GM12878 (cell line): ENCODE results near the gene FOXJ1. TPM values are rescaled to one million over a fixed set of nuclear protein-coding genes. Genes with fewer than 3 reads are reported as not detected.

Source experiments
- ATAC-seq: fragments of 200-7000 bp; cut with Tn5 transposase; 3 replicates; pipeline ENCODE4 v1.9.1; 2020; ENCODE audit warnings: mild to moderate bottlenecking, moderate library complexity
- BruUV-seq: library from RNA; stranded (reverse); fragments of 400-500 nt; replicated peaks from 2 replicates; lab custom pipeline; 2021; lab: Mats Ljungman, UMichigan
- CTCF ChIA-PET: fragments of 300-600 bp; sonication (Branson Sonifier 250); formaldehyde crosslinking; extraction: SDS; loops from one replicate; lab custom pipeline; 2021; ENCODE audit warnings: inconsistent platforms; lab: Yijun Ruan, JAX
- POLR2A ChIA-PET: fragments of 350-600 bp; formaldehyde crosslinking; extraction: SDS; loops from one replicate; lab custom pipeline; 2021; ENCODE audit warnings: inconsistent platforms; lab: Charles Lee
- RAD21 ChIA-PET: fragments of 300-600 bp; sonication (Branson Sonifier 250); formaldehyde crosslinking; loops from one replicate; lab custom pipeline; 2023; ENCODE audit warnings: antibody characterized with exemption; ENCODE audit not compliant: unreplicated experiment; lab: Charles Lee
- SMC1A ChIA-PET: fragments of 300-600 bp; sonication (Branson Sonifier 250); formaldehyde crosslinking; loops from one replicate; lab custom pipeline; 2023; ENCODE audit not compliant: unreplicated experiment, uncharacterized antibody; lab: Charles Lee
- DNase-seq: peaks from one replicate; pipeline ENCODE4 v3.0.0-alpha.2; 2011; ENCODE audit warnings: low read depth, low spot score
- FAIRE-seq: peaks from 3 replicates; lab custom pipeline; 2011; peaks lifted over from hg19 to GRCh38; lab: Jason Lieb, UNC
- H2AFZ ChIP-seq: 2 replicates; pipeline ENCODE4 v1.6.0; 2011; ENCODE audit warnings: low read depth, low read length, control low read depth; ENCODE audit not compliant: control insufficient read depth
- H3K27ac ChIP-seq: 2 replicates; pipeline ENCODE4 v1.5.1; 2011; ENCODE audit warnings: control low read depth; ENCODE audit not compliant: control insufficient read depth, insufficient read depth
- H3K27me3 ChIP-seq, 2 experiments: replicated peaks in 1 of 2; 2 replicates each; pipeline versions ENCODE4 v1.6.0 to v1.6.1; 2011; ENCODE audit warnings: low read length in 1 of 2; ENCODE audit not compliant: control insufficient read depth in 2 of 2, insufficient read depth in 2 of 2
- H3K36me3 ChIP-seq, 2 experiments: 2 replicates each; pipeline ENCODE4 v1.5.1; 2011; ENCODE audit warnings: low read length in 1 of 2; ENCODE audit not compliant: control insufficient read depth in 2 of 2, insufficient read depth in 2 of 2
- H3K4me1 ChIP-seq: 2 replicates; pipeline ENCODE4 v1.6.1; 2011; ENCODE audit warnings: mild to moderate bottlenecking, low read length, moderate library complexity, mixed read lengths; ENCODE audit not compliant: control insufficient read depth, insufficient read depth
- H3K4me2 ChIP-seq: 2 replicates; pipeline ENCODE4 v1.6.0; 2011; ENCODE audit warnings: control low read depth; ENCODE audit not compliant: control insufficient read depth, insufficient read depth
- H3K4me3 ChIP-seq: fragments of 200-600 bp; sonication (generic); 2 replicates; pipeline ENCODE4 v1.5.1; 2016
- H3K79me2 ChIP-seq: 2 replicates; pipeline ENCODE4 v1.6.0; 2011; ENCODE audit warnings: low read length; ENCODE audit not compliant: control insufficient read depth, insufficient read depth
- H3K9ac ChIP-seq: 2 replicates; pipeline ENCODE4 v1.8.0; 2011; ENCODE audit warnings: low read length, control low read depth, mixed read lengths; ENCODE audit not compliant: control insufficient read depth, insufficient read depth
- H3K9me3 ChIP-seq: replicated peaks from 3 replicates; pipeline ENCODE4 v1.5.1; 2011; ENCODE audit warnings: mild to moderate bottlenecking, low read length; ENCODE audit not compliant: control insufficient read depth, insufficient read depth
- H4K20me1 ChIP-seq: 2 replicates; pipeline ENCODE4 v1.6.0; 2011; ENCODE audit not compliant: control insufficient read depth, insufficient read depth
- BACH1 ChIP-seq: fragments of 450-650 bp; IDR thresholded peaks from 2 replicates; pipeline ENCODE4 v1.6.1; 2017; ENCODE audit warnings: mild to moderate bottlenecking, borderline replicate concordance
- BHLHE40 ChIP-seq, 2 experiments: fragments of 450-650 bp in 1 of 2; IDR thresholded peaks; 2 replicates each; pipeline ENCODE4 v1.6.1; 2011 to 2017; ENCODE audit warnings: low read depth in 2 of 2, borderline replicate concordance in 1 of 2, improper control_type of control experiment in 1 of 2, low read length in 1 of 2, mild to moderate bottlenecking in 1 of 2
- CBX3 ChIP-seq: fragments of 200-600 bp; sonication (generic); IDR thresholded peaks from 2 replicates; pipeline ENCODE4 v1.6.1; 2016; ENCODE audit warnings: low read depth, borderline replicate concordance
- CREB1 ChIP-seq: IDR thresholded peaks from 2 replicates; pipeline ENCODE4 v1.6.1; 2012; ENCODE audit warnings: low read depth, mild to moderate bottlenecking, inconsistent platforms
- DPF2 ChIP-seq: fragments of 450-650 bp; IDR thresholded peaks from 2 replicates; pipeline ENCODE4 v1.6.1; 2017; ENCODE audit warnings: mild to moderate bottlenecking
- GATAD2B ChIP-seq: fragments of 450-650 bp; conservative IDR thresholded peaks from 2 replicates; pipeline ENCODE4 v1.6.1; 2017; ENCODE audit warnings: low read depth, mild to moderate bottlenecking, moderate library complexity
- HSF1 ChIP-seq: fragments of 150-350 bp; IDR thresholded peaks from 2 replicates; pipeline ENCODE4 v1.6.1; 2014; ENCODE audit warnings: mild to moderate bottlenecking, low read depth, low read length
- IKZF1 ChIP-seq: fragments of 450-650 bp; conservative IDR thresholded peaks from 2 replicates; pipeline ENCODE4 v1.6.1; 2017; ENCODE audit warnings: antibody characterized with exemption, mild to moderate bottlenecking
- LARP7 ChIP-seq: fragments of 450-650 bp; IDR thresholded peaks from 2 replicates; pipeline ENCODE4 v1.6.1; 2017; ENCODE audit warnings: mild to moderate bottlenecking
- NKRF ChIP-seq: fragments of 450-650 bp; conservative IDR thresholded peaks from 2 replicates; pipeline ENCODE4 v1.6.1; 2017; ENCODE audit warnings: mild to moderate bottlenecking, moderate library complexity
- PAX8 ChIP-seq: fragments of 450-650 bp; IDR thresholded peaks from 2 replicates; pipeline ENCODE4 v1.6.1; 2017; ENCODE audit warnings: mild to moderate bottlenecking, moderate library complexity
- POLR2AphosphoS5 ChIP-seq: IDR thresholded peaks from 2 replicates; pipeline ENCODE4 v1.6.1; 2011; ENCODE audit warnings: mild to moderate bottlenecking, low read length, inconsistent platforms
- SREBF1 ChIP-seq: IDR thresholded peaks from 2 replicates; pipeline ENCODE4 v1.6.1; 2012; ENCODE audit warnings: mild to moderate bottlenecking, low read length
- TAF1 ChIP-seq: IDR thresholded peaks from 2 replicates; pipeline ENCODE4 v1.6.1; 2011; ENCODE audit warnings: mild to moderate bottlenecking, low read depth, low read length, borderline replicate concordance
- TBL1XR1 ChIP-seq: IDR thresholded peaks from 2 replicates; pipeline ENCODE4 v1.6.1; 2012; ENCODE audit warnings: low read depth, low read length, improper control_type of control experiment
- WGBS: methylation state at CpG from one replicate; pipeline ENCODE4 v1.1.6; 2016; ENCODE audit warnings: low lambda C conversion rate; ENCODE audit not compliant: insufficient replicate concordance, insufficient coverage; ENCODE audit errors: missing lambda C conversion rate; 5-methylcytosine and 5-hydroxymethylcytosine counted together
- in situ Hi-C: fragments of 300-500 bp; cut with MboI; formaldehyde crosslinking; loops from 9 replicates; pipeline ENCODE4 v1.14.3; 2018; ENCODE audit warnings: mixed read lengths
- intact Hi-C: fragments of 100-400 bp; cut with micrococcal nuclease; formaldehyde crosslinking; loops from one replicate; pipeline ENCODE4 v1.14.2; 2022; ENCODE audit not compliant: unreplicated experiment
- polyA plus RNA-seq, 11 experiments: library from polyadenylated mRNA; depleted of rRNA in 4 of 11; unstranded in 6 of 11; stranded (reverse) in 5 of 11; fragments of >200 nt; fragmentation: Nextera tagmentation in 4 of 11; fragmentation: Illumina TruSeq in 1 of 11; extraction: Ambion mirVana in 4 of 11; extraction: Trizol in 1 of 11; gene quantifications; 1 replicate in 1 of 11; 2 replicates in 10 of 11; pipeline versions ENCODE4 v1.2.1 to v1.2.3, GENCODE V29; 2011 to 2016; ENCODE audit warnings: inconsistent platforms in 2 of 11, missing spikeins in 2 of 11, low read depth in 1 of 11
- total RNA-seq, 4 experiments: library from RNA; depleted of rRNA in 3 of 4; stranded (reverse); fragments of >200 nt in 3 of 4; fragmentation: Illumina TruSeq in 1 of 4; extraction: Trizol in 1 of 4; gene quantifications; 2 replicates each; pipeline versions ENCODE4 v1.2.1 to v1.2.3, GENCODE V29; 2013 to 2021

FOXJ1 gene
- total and polyA plus RNA-seq, 10 of the 15 experiments (the other 5 are each of a cell fraction or from before 2014, with no cell fraction given) = not detected

GRCh38 chr17:76121932-76122430 lies 19.1 kb downstream of the FOXJ1 start:
- 32% methylated on average over 42 of the region's 42 CpGs for WGBS
- Histone ChIP-seq H3K27me3 (no peaks in the 10 kb centered on the region), H3K4me2 (peak overlapping the region; percentile 88), H2AFZ (peak overlapping the region; percentile 93), H3K9ac (peak overlapping the region; percentile 60), H3K4me3 (peak overlapping the region; percentile 25; the same call in 1 of the 2 replicates), H3K36me3 (no peaks in the 10 kb centered on the region), H3K9me3 (no peaks in the 10 kb centered on the region), H4K20me1 (no peaks in the 10 kb centered on the region), H3K79me2 (no peaks in the 10 kb centered on the region), H3K4me1 (peaks cover 6% of the 10 kb centered on the region), H3K27ac (no peak overlapping the region)
- no peak for TF ChIP-seq PAX8
- TF ChIP-seq IKZF1 = 0 out of 2 replicates have a peak, but pooled peaks have one; percentile 9
- TF ChIP-seq BACH1 = peak; percentile 96
- no peak for TF ChIP-seq TBL1XR1
- no peak for TF ChIP-seq NKRF
- TF ChIP-seq CBX3 = no peak
- TF ChIP-seq GATAD2B = peak; percentile 22; the same call in 1 of the 2 replicates
- peak in 1 of 2 experiments; percentile 80; a peak in 2 of 4 replicates for TF ChIP-seq BHLHE40 (IDR thresholded peaks at IDR 0.05; ENCODE audit: borderline replicate concordance in 1 of 2, low read depth in 2 of 2, low read length in 1 of 2)
- no peak for TF ChIP-seq POLR2AphosphoS5
- 0 out of 2 replicates have a peak, but pooled peaks have one; percentile 44 for TF ChIP-seq DPF2
- no peak for TF ChIP-seq HSF1
- TF ChIP-seq LARP7 = peak; percentile 11; the same call in 1 of the 2 replicates
- TF ChIP-seq TAF1 = no peak
- no peak for TF ChIP-seq CREB1
- TF ChIP-seq SREBF1 = no peak
- no TSS peak for BruUV-seq
- CTCF ChIA-PET = interaction anchor here (0.6 to 18.3 kb wide), 15 partner anchors 11 to 181 kb away, joined by 3 to 316 read pairs (median 4); no protein-coding TSS in a partner anchor
- RAD21 ChIA-PET = interaction anchor here (0.8 to 9.9 kb wide), 8 partner anchors 59 to 176 kb away, joined by 3 to 149 read pairs (median 10); partner anchors contain the start of gene UBALD2
- POLR2A ChIA-PET = interaction anchor here (0.9 kb wide), 1 partner anchor 147 kb away, joined by 6 read pairs; no protein-coding TSS in a partner anchor
- FAIRE-seq (no peak), DNase-seq (no peak), ATAC-seq (peak; percentile 9)
- SMC1A ChIA-PET = interaction anchor here (0.6 to 9.0 kb wide), 10 partner anchors 27 to 178 kb away, joined by 3 to 77 read pairs (median 4); no protein-coding TSS in a partner anchor
- in situ Hi-C loops (loop anchor here (5.0 kb wide), 1 partner anchor 160 kb away; no protein-coding TSS in a partner anchor), intact Hi-C loops (loop anchor here (1.0 to 10.0 kb wide), 3 partner anchors 60 to 263 kb away; partner anchors contain the start of gene SPHK1)
